GM18951 (cell line): Measurements from ENCODE around the gene TTC21A.

Experiments
- POLR2A ChIP-seq: IDR thresholded peaks from 4 replicates; pipeline ENCODE4 v1.6.1; 2011; ENCODE audit warnings: mild to moderate bottlenecking; ENCODE audit not compliant: insufficient read length, insufficient read depth; ENCODE audit errors: extremely low read depth
- in situ Hi-C: fragments of 300-500 bp; cut with MboI; formaldehyde crosslinking; loops from one replicate; pipeline ENCODE4 v1.12.0; 2022; ENCODE audit warnings: low sequenced_read_pairs, mixed read lengths, inconsistent platforms; ENCODE audit not compliant: unreplicated experiment

Gene TTC21A

GRCh38 chr3:39102504-39103323, 4.8 kb upstream of the TTC21A start:
- in situ Hi-C loops = no loop called here
- TF ChIP-seq POLR2A = no peak

GRCh38 chr3:39103324-39103693, 4.2 kb upstream of the TTC21A start:
- in situ Hi-C loops = no loop called here
- TF ChIP-seq POLR2A = no peak

- no peak for TF ChIP-seq POLR2A
- in situ Hi-C loops = no loop called here
These were observed 3.5 kb upstream of the TTC21A start for GRCh38 chr3:39103791-39104552.

GRCh38 chr3:39104961-39105686, 2.4 kb upstream of the TTC21A start:
- in situ Hi-C loops = no loop called here
- no peak for TF ChIP-seq POLR2A

- in situ Hi-C loops = no loop called here
- TF ChIP-seq POLR2A = no peak
These were observed 1.8 kb upstream of the TTC21A start for GRCh38 chr3:39105687-39106063.

- in situ Hi-C loops = no loop called here
These were observed 1.1 kb upstream of the TTC21A start for GRCh38 chr3:39106281-39106811.

GRCh38 chr3:39106851-39107387, 561 bp upstream of the TTC21A start:
- in situ Hi-C loops = no loop called here
- no peak for TF ChIP-seq POLR2A

More at GRCh38 chr3:39106281-39106811, 1.1 kb upstream of the TTC21A start:
- no peak for TF ChIP-seq POLR2A

- no peak for TF ChIP-seq POLR2A
- in situ Hi-C loops = no loop called here
These were observed 775 bp downstream of the TTC21A start for GRCh38 chr3:39108200-39108710.

GRCh38 chr3:39109086-39109485, 1.6 kb downstream of the TTC21A start:
- TF ChIP-seq POLR2A = no peak
- in situ Hi-C loops = no loop called here

GRCh38 chr3:39110041-39110639, 2.7 kb downstream of the TTC21A start:
- no peak for TF ChIP-seq POLR2A

GRCh38 chr3:39112113-39112512, 4.6 kb downstream of the TTC21A start:
- in situ Hi-C loops = no loop called here

More at GRCh38 chr3:39110041-39110639, 2.7 kb downstream of the TTC21A start:
- in situ Hi-C loops = no loop called here

GRCh38 chr3:39112535-39112934, 5.1 kb downstream of the TTC21A start:
- in situ Hi-C loops = no loop called here
- TF ChIP-seq POLR2A = no peak

More at GRCh38 chr3:39112113-39112512, 4.6 kb downstream of the TTC21A start:
- TF ChIP-seq POLR2A = no peak

- in situ Hi-C loops = no loop called here
- TF ChIP-seq POLR2A = no peak
These were observed 5.8 kb downstream of the TTC21A start for GRCh38 chr3:39113291-39113690.

- no peak for TF ChIP-seq POLR2A
- in situ Hi-C loops = no loop called here
These were observed 7.0 kb downstream of the TTC21A start for GRCh38 chr3:39114456-39114855.
